Stimulated activated CD4-positive, alpha-beta T cell treated with anti-CD3 and anti-CD28 coated beads, Interleukin-1b, Interleukin-23, amount 100 ng/mL, for 24 hours (primary cell): ENCODE data around the gene UBA52.
"Not testable (repeated sequence)": the region's sequence is repeated elsewhere in the genome, so short reads cannot be mapped to it uniquely, and the experiment has no call there.

Source experiments
- DNase-seq, 4 experiments: peaks; one replicate each; pipeline ENCODE4 v3.0.0-alpha.2; 2020; ENCODE audit warnings: low read depth in 4 of 4, low spot score in 1 of 4

Gene UBA52

GRCh38 chr19:18591735-18592385, 20.2 kb downstream of the UBA52 start:
- DNase-seq, result no peak

- not testable (repeated sequence) for DNase-seq
Observed at GRCh38 chr19:18592732-18593131, 21.1 kb downstream of the UBA52 start.

- DNase-seq, result no peak
Observed at GRCh38 chr19:18593367-18594095, 21.9 kb downstream of the UBA52 start.

- DNase-seq, result peak; percentile 44 to 68 (median 65)
Observed at GRCh38 chr19:18594096-18594823, 22.6 kb downstream of the UBA52 start.

- no peak for DNase-seq
Observed at GRCh38 chr19:18594824-18595373, 23.2 kb downstream of the UBA52 start.

GRCh38 chr19:18595475-18595874, 23.8 kb downstream of the UBA52 start:
- no peak for DNase-seq

- no peak for DNase-seq
Observed at GRCh38 chr19:18596752-18597157, 25.1 kb downstream of the UBA52 start.

- DNase-seq, result no peak
Observed at GRCh38 chr19:18597809-18598660, 26.4 kb downstream of the UBA52 start.

GRCh38 chr19:18599485-18599884, 27.8 kb downstream of the UBA52 start:
- no peak for DNase-seq

GRCh38 chr19:18600692-18601397, 29.2 kb downstream of the UBA52 start:
- not testable (repeated sequence) for DNase-seq

GRCh38 chr19:18601875-18602274, 30.2 kb downstream of the UBA52 start:
- no peak for DNase-seq

- no peak for DNase-seq
Observed at GRCh38 chr19:18603255-18603957, 31.7 kb downstream of the UBA52 start.

GRCh38 chr19:18603958-18604819, 32.5 kb downstream of the UBA52 start:
- no peak for DNase-seq

- DNase-seq, result no peak
Observed at GRCh38 chr19:18604820-18605159, 33.1 kb downstream of the UBA52 start.

- DNase-seq, result no peak
Observed at GRCh38 chr19:18605196-18605545, 33.5 kb downstream of the UBA52 start.

GRCh38 chr19:18605546-18606280, 34.1 kb downstream of the UBA52 start:
- DNase-seq, result no peak

- no peak for DNase-seq
Observed at GRCh38 chr19:18606281-18607225, 34.9 kb downstream of the UBA52 start, which contains the start of gene CRLF1. Gene CRLF1 (minus strand): TSS chr19:18606799. CDS start chr19:18606656, 143 bp downstream.
